ENCODE measurements around the gene HRH3. TPM values are rescaled to one million over a fixed set of nuclear protein-coding genes. Genes with fewer than 3 reads are reported as not detected.
A peak's percentile ranks its signal among the peaks of the same experiment; 100 is the strongest.

HRH3 gene
- total RNA-seq, 1 donor from 2014 or later, result 0.07 TPM

DNA sequence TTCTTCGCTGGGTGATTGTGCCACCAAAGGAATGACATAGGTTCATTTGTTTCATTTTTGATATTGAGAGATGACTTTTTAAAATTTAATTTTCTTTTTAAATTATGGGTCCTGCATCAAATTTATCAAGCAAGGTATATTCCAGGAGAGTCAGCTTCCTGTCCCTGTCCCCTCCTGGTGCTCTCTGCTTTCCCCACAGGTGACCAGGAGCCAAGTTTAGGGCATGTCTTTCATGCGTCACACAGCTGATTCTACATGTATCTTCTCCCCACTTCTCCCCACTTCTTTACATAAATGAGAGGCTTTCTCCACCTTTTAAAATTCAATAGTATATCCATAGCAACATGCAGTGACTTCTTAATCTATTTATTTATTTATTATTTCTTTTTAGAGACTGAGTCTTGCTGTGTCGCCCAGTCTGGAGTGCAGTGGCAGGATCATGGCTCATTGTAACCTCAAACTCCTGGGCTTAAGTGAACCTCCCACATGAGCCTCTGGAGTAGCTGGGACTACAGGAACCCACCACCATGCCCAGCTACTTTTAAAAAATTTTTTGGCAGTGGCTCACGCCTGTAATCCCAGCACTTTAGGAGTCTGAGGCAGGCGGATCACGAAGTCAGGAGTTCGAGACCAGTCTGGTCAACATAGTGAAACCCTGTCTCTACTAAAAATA is 48.3 kb upstream of the HRH3 start:
- TF ChIP-seq EZH2 (IDR thresholded peaks at IDR 0.05; ENCODE audit: insufficient read depth, low read length), result no peak
- TF ChIP-seq, protein P1, sequence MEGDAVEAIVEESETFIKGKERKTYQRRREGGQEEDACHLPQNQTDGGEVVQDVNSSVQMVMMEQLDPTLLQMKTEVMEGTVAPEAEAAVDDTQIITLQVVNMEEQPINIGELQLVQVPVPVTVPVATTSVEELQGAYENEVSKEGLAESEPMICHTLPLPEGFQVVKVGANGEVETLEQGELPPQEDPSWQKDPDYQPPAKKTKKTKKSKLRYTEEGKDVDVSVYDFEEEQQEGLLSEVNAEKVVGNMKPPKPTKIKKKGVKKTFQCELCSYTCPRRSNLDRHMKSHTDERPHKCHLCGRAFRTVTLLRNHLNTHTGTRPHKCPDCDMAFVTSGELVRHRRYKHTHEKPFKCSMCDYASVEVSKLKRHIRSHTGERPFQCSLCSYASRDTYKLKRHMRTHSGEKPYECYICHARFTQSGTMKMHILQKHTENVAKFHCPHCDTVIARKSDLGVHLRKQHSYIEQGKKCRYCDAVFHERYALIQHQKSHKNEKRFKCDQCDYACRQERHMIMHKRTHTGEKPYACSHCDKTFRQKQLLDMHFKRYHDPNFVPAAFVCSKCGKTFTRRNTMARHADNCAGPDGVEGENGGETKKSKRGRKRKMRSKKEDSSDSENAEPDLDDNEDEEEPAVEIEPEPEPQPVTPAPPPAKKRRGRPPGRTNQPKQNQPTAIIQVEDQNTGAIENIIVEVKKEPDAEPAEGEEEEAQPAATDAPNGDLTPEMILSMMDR (IDR thresholded peaks at IDR 0.05; ENCODE audit: insufficient read depth, low read depth, low read length), result no peak
- H3K4me3 Mint-ChIP-seq (ENCODE audit: unreplicated experiment), result no peak overlapping the region
- H3K79me2 ChIP-seq (ENCODE audit: insufficient read depth, low read length), result no peaks in the 10 kb centered on the region
- no peak overlapping the region for H2AFZ ChIP-seq (ENCODE audit: low read depth, low read length)
- peaks cover 6% of the 10 kb centered on the region for H3K9me3 ChIP-seq (ENCODE audit: insufficient read depth, low read depth, low read length)
- H3K27ac Mint-ChIP-seq (ENCODE audit: unreplicated experiment), result no peak overlapping the region
- FAIRE-seq, result no peak
- H3K36me3 Mint-ChIP-seq (ENCODE audit: low read depth, unreplicated experiment), result peaks cover 32% of the 10 kb centered on the region
- H3K4me2 ChIP-seq (ENCODE audit: low read length), result no peak overlapping the region
- peaks cover 29% of the 10 kb centered on the region for H4K20me1 ChIP-seq (ENCODE audit: insufficient read depth, low read length)
- no peak overlapping the region for H3K9ac ChIP-seq (ENCODE audit: low read length)
- DNase-seq (ENCODE audit: low read depth), result no peak
- H3K27me3 ChIP-seq (ENCODE audit: insufficient read depth, low read length), result no peaks in the 10 kb centered on the region
- no peaks in the 10 kb centered on the region for H3K27me3 Mint-ChIP-seq (ENCODE audit: low read depth, unreplicated experiment)
- no peak overlapping the region for H3K4me3 ChIP-seq (ENCODE audit: insufficient read depth, low read depth, low read length)
- H3K36me3 ChIP-seq (ENCODE audit: insufficient read depth, low read length), result peaks cover 6% of the 10 kb centered on the region
- H3K4me1 Mint-ChIP-seq (ENCODE audit: low read depth, unreplicated experiment), result no peaks in the 10 kb centered on the region
- no peak overlapping the region for H3K27ac ChIP-seq (ENCODE audit: low read depth, low read length)
- no peaks in the 10 kb centered on the region for H3K4me1 ChIP-seq (ENCODE audit: insufficient read depth, low read length)
- H3K9me3 Mint-ChIP-seq (ENCODE audit: unreplicated experiment), result peaks cover 4% of the 10 kb centered on the region

DNA sequence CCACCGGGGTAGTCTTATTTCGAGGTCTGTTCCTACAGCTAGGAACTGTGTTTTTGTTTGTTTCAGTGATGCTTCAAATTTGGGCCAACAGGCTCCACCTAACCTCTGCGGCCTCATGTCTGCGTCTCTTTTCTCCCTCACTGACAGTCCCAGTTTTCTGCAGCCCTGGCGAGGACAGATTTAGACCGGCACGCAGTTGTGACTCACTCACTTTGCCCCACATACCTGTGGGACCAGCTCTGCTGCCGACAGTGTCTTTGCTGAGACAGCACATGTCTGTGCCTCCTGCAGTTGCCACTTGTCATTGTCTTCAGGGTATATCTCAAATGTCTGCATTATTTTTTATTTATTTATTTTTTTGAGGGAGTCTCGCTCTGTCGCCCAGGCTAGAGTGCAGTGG is 47.5 kb upstream of the HRH3 start:
- no peak overlapping the region for H3K4me2 ChIP-seq (ENCODE audit: low read length)
- no peaks in the 10 kb centered on the region for H3K4me1 ChIP-seq (ENCODE audit: insufficient read depth, low read length)
- Mint-ChIP-seq H3K4me1 (ENCODE audit: low read depth, unreplicated experiment) (no peaks in the 10 kb centered on the region), H3K4me3 (ENCODE audit: unreplicated experiment) (peak overlapping the region; percentile 7), H3K36me3 (ENCODE audit: low read depth, unreplicated experiment) (peaks cover 28% of the 10 kb centered on the region), H3K27ac (ENCODE audit: unreplicated experiment) (no peak overlapping the region), H3K9me3 (ENCODE audit: unreplicated experiment) (peaks cover 4% of the 10 kb centered on the region), H3K27me3 (ENCODE audit: low read depth, unreplicated experiment) (no peaks in the 10 kb centered on the region)
- peaks cover 6% of the 10 kb centered on the region for H3K9me3 ChIP-seq (ENCODE audit: insufficient read depth, low read depth, low read length)
- no peak overlapping the region for H3K9ac ChIP-seq (ENCODE audit: low read length)
- H4K20me1 ChIP-seq (ENCODE audit: insufficient read depth, low read length), result peaks cover 31% of the 10 kb centered on the region
- no peak overlapping the region for H3K27ac ChIP-seq (ENCODE audit: low read depth, low read length)
- no peaks in the 10 kb centered on the region for H3K79me2 ChIP-seq (ENCODE audit: insufficient read depth, low read length)
- no peak for TF ChIP-seq EZH2 (IDR thresholded peaks at IDR 0.05; ENCODE audit: insufficient read depth, low read length)
- TF ChIP-seq, protein P1 (IDR thresholded peaks at IDR 0.05; ENCODE audit: insufficient read depth, low read depth, low read length), result no peak
- no peak overlapping the region for H2AFZ ChIP-seq (ENCODE audit: low read depth, low read length)
- peaks cover 8% of the 10 kb centered on the region for H3K36me3 ChIP-seq (ENCODE audit: insufficient read depth, low read length)
- no peaks in the 10 kb centered on the region for H3K27me3 ChIP-seq (ENCODE audit: insufficient read depth, low read length)
- FAIRE-seq (no peak), DNase-seq (ENCODE audit: low read depth) (no peak)
- no peak overlapping the region for H3K4me3 ChIP-seq (ENCODE audit: insufficient read depth, low read depth, low read length)

DNA sequence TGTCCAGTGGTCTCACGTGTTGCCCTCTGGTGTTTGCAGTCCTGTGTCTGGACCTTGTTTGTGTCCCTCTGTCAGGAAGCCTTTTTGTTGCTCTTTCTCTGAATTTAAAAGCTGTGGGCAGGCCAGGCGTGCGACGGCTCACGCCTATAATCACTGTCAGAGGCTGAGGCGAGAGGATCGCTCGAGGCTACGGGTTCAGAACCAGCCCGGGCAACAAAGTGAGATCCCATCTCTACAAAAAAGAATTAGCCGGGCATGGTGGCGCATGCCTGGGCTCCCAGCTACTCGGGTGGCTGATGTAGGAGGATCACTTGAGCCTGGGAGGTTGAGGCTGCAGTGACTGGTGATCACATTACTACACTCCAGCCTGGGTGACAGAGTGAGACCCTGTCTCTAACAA is 46.8 kb upstream of the HRH3 start:
- Histone ChIP-seq H3K9me3 (ENCODE audit: insufficient read depth, low read depth, low read length) (peaks cover 6% of the 10 kb centered on the region), H3K27me3 (ENCODE audit: insufficient read depth, low read length) (no peaks in the 10 kb centered on the region), H3K9ac (ENCODE audit: low read length) (no peak overlapping the region), H3K36me3 (ENCODE audit: insufficient read depth, low read length) (peaks cover 8% of the 10 kb centered on the region), H3K4me2 (ENCODE audit: low read length) (no peak overlapping the region), H3K79me2 (ENCODE audit: insufficient read depth, low read length) (no peaks in the 10 kb centered on the region), H3K4me1 (ENCODE audit: insufficient read depth, low read length) (no peaks in the 10 kb centered on the region), H4K20me1 (ENCODE audit: insufficient read depth, low read length) (peaks cover 34% of the 10 kb centered on the region), H3K4me3 (ENCODE audit: insufficient read depth, low read depth, low read length) (no peak overlapping the region), H2AFZ (ENCODE audit: low read depth, low read length) (no peak overlapping the region), H3K27ac (ENCODE audit: low read depth, low read length) (no peak overlapping the region)
- FAIRE-seq (no peak), DNase-seq (ENCODE audit: low read depth) (no peak)
- Mint-ChIP-seq H3K4me3 (ENCODE audit: unreplicated experiment) (peak overlapping the region; percentile 7), H3K4me1 (ENCODE audit: low read depth, unreplicated experiment) (no peaks in the 10 kb centered on the region), H3K27me3 (ENCODE audit: low read depth, unreplicated experiment) (no peaks in the 10 kb centered on the region), H3K9me3 (ENCODE audit: unreplicated experiment) (peaks cover 4% of the 10 kb centered on the region), H3K36me3 (ENCODE audit: low read depth, unreplicated experiment) (peaks cover 27% of the 10 kb centered on the region), H3K27ac (ENCODE audit: unreplicated experiment) (no peak overlapping the region)
- TF ChIP-seq EZH2 (IDR thresholded peaks at IDR 0.05; ENCODE audit: insufficient read depth, low read length), result no peak
- TF ChIP-seq, protein P1 (IDR thresholded peaks at IDR 0.05; ENCODE audit: insufficient read depth, low read depth, low read length), result no peak

All from astrocyte (in vitro differentiated cells and primary cell).